Upper lobe of right lung (tissue), 1 donor: ENCODE measurements around the gene KLF13. TPM values are rescaled to one million over a fixed set of nuclear protein-coding genes. Genes with fewer than 3 reads are reported as not detected.

Experiments used
- ATAC-seq: fragments of 200-7000 bp; cut with Tn5 transposase; one replicate; pipeline ENCODE4 v1.9.1; 2020; ENCODE audit warnings: mild to moderate bottlenecking, moderate library complexity
- DNase-seq: peaks from one replicate; pipeline ENCODE4 v3.0.0-alpha.2; 2020
- H3K27ac ChIP-seq: fragments of 200-600 bp; one replicate; pipeline ENCODE4 v1.8.0; 2022
- H3K27me3 ChIP-seq: fragments of 200-600 bp; one replicate; pipeline ENCODE4 v1.8.0; 2022; ENCODE audit warnings: mild to moderate bottlenecking
- H3K36me3 ChIP-seq: fragments of 200-600 bp; one replicate; pipeline ENCODE4 v1.8.0; 2022
- H3K4me1 ChIP-seq: fragments of 200-600 bp; one replicate; pipeline ENCODE4 v1.8.0; 2022
- H3K4me3 ChIP-seq: fragments of 200-600 bp; one replicate; pipeline ENCODE4 v1.8.0; 2022; ENCODE audit warnings: mild to moderate bottlenecking
- H3K9me3 ChIP-seq: fragments of 200-600 bp; one replicate; pipeline ENCODE4 v1.8.0; 2022
- CTCF ChIP-seq: fragments of 200-600 bp; IDR thresholded peaks from one replicate; pipeline ENCODE4 v1.8.0; 2022; ENCODE audit warnings: antibody characterized with exemption
- intact Hi-C: fragments of 100-400 bp; cut with DNase I; formaldehyde crosslinking; loops from one replicate; pipeline ENCODE4 v1.11.0; 2022
- total RNA-seq: library from RNA; stranded (reverse); fragmentation: NEBNext Ultra II Directional; extraction: Animal tissue kit (Norgen Biotek cat#: 25700); gene quantifications from one replicate; pipeline ENCODE4 v1.2.1, GENCODE V29; 2021
- donor health status: DM: no; HTN: yes; CAD: no; lungs with severe emphysema.

The KLF13 gene
- total RNA-seq, 1 donor from 2014 or later: 176 TPM

GRCh38 chr15:31301673-31301990 lies 25.0 kb upstream of the KLF13 start:
- DNase-seq: no peak
- peaks cover 26% of the 10 kb centered on the region for H3K4me1 ChIP-seq

DNA sequence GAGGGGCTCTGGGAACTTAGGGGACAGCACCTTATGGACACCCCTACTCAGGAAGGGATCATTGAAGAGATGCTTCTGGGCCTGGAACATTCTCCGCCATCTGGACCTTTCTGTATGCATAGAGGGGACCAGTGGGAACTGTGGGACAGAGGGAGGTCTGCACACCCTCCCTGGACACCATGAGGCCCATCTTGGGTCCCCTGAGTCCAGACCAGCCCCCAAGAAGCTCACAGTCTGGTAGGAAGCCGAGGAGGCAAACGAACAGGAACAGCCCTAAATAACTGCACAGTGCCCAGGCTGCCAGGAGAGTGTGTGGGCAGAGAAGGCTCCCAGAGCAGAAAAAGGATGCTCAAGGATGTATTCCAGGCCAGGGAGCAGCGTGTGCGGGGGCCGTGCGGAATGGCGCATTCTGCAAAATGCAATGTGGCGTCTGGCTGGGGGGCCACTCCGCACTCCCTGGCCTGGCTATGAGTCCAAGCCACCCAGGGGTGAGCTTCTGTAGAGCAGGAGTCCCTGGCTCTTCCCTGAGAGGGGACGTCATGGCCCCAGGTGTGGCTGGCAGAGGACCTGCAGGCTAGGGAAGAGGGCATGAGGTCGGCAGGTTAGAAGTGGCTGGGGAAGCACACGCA lies 24.5 kb upstream of the KLF13 start:
- Histone ChIP-seq H3K27ac (no peak overlapping the region), H3K4me3 (no peak overlapping the region), H3K9me3 (no peaks in the 10 kb centered on the region), H3K4me1 (peaks cover 21% of the 10 kb centered on the region), H3K27me3 (no peaks in the 10 kb centered on the region), H3K36me3 (no peaks in the 10 kb centered on the region)
- intact Hi-C loops: loop anchor here (10.0 kb wide), 1 partner anchor 47 kb away; no protein-coding TSS in a partner anchor
- DNase-seq: peak; percentile 22
- no peak for ATAC-seq
- no peak for TF ChIP-seq CTCF

More at GRCh38 chr15:31301673-31301990, 25.0 kb upstream of the KLF13 start:
- no peak for TF ChIP-seq CTCF
- intact Hi-C loops: loop anchor here (10.0 kb wide), 1 partner anchor 47 kb away; no protein-coding TSS in a partner anchor
- Histone ChIP-seq H3K27me3 (no peaks in the 10 kb centered on the region), H3K36me3 (no peaks in the 10 kb centered on the region), H3K4me3 (no peak overlapping the region), H3K27ac (no peak overlapping the region), H3K9me3 (no peaks in the 10 kb centered on the region)
- no peak for ATAC-seq

- Histone ChIP-seq H3K27me3 (peaks cover 3% of the 10 kb centered on the region), H3K4me3 (no peak overlapping the region), H3K9me3 (no peaks in the 10 kb centered on the region), H3K27ac (no peak overlapping the region), H3K4me1 (peaks cover 20% of the 10 kb centered on the region), H3K36me3 (no peaks in the 10 kb centered on the region)
- ATAC-seq (peak; percentile 60), DNase-seq (peak; percentile 76)
- intact Hi-C loops: loop anchor here (10.0 kb wide), 1 partner anchor 48 kb away; no protein-coding TSS in a partner anchor
- peak; percentile 22 for TF ChIP-seq CTCF
These were observed 23.6 kb upstream of the KLF13 start for GRCh38 chr15:31302778-31303725.

GRCh38 chr15:31303726-31304648 lies 22.6 kb upstream of the KLF13 start:
- Histone ChIP-seq H3K9me3 (no peaks in the 10 kb centered on the region), H3K27ac (no peak overlapping the region), H3K4me3 (no peak overlapping the region), H3K4me1 (peaks cover 20% of the 10 kb centered on the region), H3K27me3 (peaks cover 6% of the 10 kb centered on the region), H3K36me3 (no peaks in the 10 kb centered on the region)
- intact Hi-C loops: loop anchor here (10.0 kb wide), 1 partner anchor 49 kb away; no protein-coding TSS in a partner anchor
- no peak for TF ChIP-seq CTCF
- ATAC-seq (no peak), DNase-seq (peak; percentile 45)

DNA sequence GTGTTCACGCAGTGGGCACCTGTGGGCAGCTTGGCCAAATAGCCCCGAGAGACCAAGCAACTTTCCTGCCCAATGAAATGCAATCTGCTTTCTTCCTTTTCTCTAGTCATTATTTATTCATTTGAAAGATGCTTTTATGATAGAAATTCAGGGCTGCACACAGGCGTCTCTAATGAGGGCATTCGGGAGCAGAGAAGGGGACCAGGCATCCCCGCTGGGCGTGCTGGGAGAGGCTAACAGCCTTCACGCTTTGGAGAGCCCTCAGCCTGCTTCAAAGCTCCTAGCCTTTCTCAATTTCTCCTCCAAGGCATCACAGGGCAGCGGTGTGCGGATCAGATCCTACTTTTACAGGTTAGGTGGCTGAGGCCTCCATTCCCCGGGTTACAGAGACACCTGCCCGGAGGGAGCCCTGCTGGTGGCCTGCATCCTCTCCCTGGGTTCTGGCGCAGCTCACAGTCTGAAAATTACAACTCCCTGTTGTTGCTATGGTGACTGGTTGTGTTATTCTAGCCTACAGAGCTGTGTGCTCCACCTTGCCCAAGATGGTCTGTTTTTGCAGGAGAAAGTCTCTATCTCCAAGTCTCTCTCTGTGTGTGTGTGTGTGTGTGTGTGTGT lies 21.8 kb upstream of the KLF13 start:
- Histone ChIP-seq H3K27me3 (peaks cover 6% of the 10 kb centered on the region), H3K4me3 (no peak overlapping the region), H3K36me3 (no peaks in the 10 kb centered on the region), H3K9me3 (no peaks in the 10 kb centered on the region), H3K4me1 (peaks cover 20% of the 10 kb centered on the region), H3K27ac (no peak overlapping the region)
- intact Hi-C loops: loop anchor here (10.0 kb wide), 1 partner anchor 50 kb away; no protein-coding TSS in a partner anchor
- TF ChIP-seq CTCF: no peak
- DNase-seq (peak; percentile 48), ATAC-seq (no peak)
